Epithelial cell of proximal tubule (primary cell): Measurements from ENCODE around the gene TBC1D2. TPM values are rescaled to one million over a fixed set of nuclear protein-coding genes. Genes with fewer than 3 reads are reported as not detected.

Experiments used
- DNase-seq: peaks from one replicate; pipeline ENCODE4 v3.0.0-alpha.2; 2011; ENCODE audit warnings: low read depth
- H3K4me3 ChIP-seq: 2 replicates; pipeline ENCODE4 v1.5.1; 2011; ENCODE audit warnings: low read depth, mild to moderate bottlenecking, low read length
- total RNA-seq: library from RNA; depleted of rRNA; stranded (reverse); fragments of >200 nt; gene quantifications from 2 replicates; pipeline ENCODE4 v1.2.3, GENCODE V29; 2015
- TF ChIP-seq, protein P1 (sequence below): conservative IDR thresholded peaks from 2 replicates; pipeline ENCODE4 v1.5.1; 2012; ENCODE audit warnings: low read depth, mild to moderate bottlenecking, low read length

Gene TBC1D2
- total RNA-seq, 1 donor from 2014 or later = 17.2 TPM

GRCh38 chr9:98186236-98186635 lies 69.2 kb downstream of the TBC1D2 start:
- no peak for DNase-seq
- no peak overlapping the region for H3K4me3 ChIP-seq
- TF ChIP-seq, protein P1, sequence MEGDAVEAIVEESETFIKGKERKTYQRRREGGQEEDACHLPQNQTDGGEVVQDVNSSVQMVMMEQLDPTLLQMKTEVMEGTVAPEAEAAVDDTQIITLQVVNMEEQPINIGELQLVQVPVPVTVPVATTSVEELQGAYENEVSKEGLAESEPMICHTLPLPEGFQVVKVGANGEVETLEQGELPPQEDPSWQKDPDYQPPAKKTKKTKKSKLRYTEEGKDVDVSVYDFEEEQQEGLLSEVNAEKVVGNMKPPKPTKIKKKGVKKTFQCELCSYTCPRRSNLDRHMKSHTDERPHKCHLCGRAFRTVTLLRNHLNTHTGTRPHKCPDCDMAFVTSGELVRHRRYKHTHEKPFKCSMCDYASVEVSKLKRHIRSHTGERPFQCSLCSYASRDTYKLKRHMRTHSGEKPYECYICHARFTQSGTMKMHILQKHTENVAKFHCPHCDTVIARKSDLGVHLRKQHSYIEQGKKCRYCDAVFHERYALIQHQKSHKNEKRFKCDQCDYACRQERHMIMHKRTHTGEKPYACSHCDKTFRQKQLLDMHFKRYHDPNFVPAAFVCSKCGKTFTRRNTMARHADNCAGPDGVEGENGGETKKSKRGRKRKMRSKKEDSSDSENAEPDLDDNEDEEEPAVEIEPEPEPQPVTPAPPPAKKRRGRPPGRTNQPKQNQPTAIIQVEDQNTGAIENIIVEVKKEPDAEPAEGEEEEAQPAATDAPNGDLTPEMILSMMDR = no peak

DNA sequence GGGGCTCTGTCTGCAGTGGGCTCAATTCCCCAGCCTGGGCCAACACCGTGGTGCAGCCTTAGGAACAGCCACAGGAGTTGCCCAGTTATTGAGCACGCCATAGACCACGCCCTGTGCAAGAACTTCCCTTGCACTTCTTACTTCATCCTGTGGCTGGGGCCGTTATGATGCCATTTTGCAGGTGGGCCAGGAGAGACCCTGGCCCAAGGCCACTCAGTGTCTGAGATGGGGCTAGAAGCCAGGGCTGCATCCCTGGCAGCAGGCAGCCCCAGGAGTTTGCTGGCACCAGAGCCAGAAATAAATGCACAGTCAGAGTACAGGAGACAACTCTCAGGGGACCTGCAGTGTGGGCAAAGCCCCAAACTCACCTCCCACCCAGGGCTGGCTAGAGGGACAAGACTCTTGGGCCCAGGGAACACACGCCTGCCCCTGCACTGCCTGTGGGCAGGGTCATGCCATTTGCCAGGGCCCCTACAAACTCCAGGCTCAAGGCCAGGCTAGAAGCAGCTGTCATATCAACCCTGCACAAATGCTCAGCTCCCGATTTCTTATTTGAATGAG lies 69.8 kb downstream of the TBC1D2 start:
- TF ChIP-seq, protein P1 = no peak
- no peak for DNase-seq
- no peak overlapping the region for H3K4me3 ChIP-seq

- TF ChIP-seq, protein P1 = no peak
- no peak overlapping the region for H3K4me3 ChIP-seq
- no peak for DNase-seq
Observed at GRCh38 chr9:98185021-98185567, 70.4 kb downstream of the TBC1D2 start.

DNA sequence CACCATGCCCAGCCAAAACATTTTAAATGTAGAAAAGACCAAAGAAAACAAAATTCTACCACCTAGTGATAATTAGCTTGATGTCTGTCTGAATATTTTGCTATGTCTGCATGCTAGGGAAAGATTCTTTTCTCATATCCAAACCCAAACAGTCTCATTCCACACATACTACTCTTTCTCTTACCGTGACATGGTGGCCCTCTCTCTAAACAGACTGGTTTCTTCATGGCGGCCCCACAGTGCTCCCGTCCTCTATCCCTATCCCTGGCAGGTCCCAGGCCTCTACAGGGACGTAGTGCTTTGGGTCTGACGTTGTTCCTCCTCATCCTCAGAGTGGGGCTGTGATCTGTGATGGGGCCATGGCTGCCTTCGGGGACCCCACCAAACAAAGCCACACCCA lies 71.1 kb downstream of the TBC1D2 start:
- H3K4me3 ChIP-seq = no peak overlapping the region
- DNase-seq = no peak
- TF ChIP-seq, protein P1 = no peak

DNA sequence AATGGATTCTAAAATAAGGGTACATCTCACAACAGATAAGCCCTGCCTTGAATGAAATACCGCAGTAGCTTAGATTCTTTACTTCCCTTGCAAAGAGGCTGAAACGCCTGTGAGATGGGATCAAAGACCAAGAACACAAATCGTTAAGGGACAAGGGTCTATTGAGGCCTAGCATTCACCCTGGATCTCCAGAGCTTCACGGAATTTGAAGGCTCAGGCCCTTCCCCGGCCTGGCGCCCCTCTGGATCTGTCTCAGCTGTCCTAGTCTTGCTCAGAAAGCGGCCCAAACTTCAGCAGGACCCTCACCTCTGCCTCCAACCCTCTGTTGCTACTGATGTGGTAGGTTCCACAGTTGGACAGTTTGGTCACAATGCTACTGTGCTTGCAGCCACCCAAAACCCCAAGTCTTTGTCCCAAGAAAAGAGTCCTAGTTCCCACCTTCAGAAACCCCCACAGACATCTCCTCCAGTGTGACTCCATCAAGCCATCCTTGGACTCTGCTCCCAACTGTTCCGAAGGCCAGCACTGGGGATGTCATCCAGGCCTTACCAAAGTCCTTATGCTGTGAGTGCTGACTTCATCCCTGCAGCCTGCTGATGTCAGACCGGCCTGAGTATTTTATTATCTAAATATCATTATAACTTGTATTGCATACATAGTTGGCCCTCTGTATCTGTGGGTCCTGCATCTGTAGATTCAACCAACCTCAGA lies 72.4 kb downstream of the TBC1D2 start:
- TF ChIP-seq, protein P1 = no peak
- DNase-seq = no peak
- no peak overlapping the region for H3K4me3 ChIP-seq

- TF ChIP-seq, protein P1 = no peak
Observed at GRCh38 chr9:98182069-98182820, 73.2 kb downstream of the TBC1D2 start.

More at GRCh38 chr9:98182069-98182820, 73.2 kb downstream of the TBC1D2 start:
- no peak overlapping the region for H3K4me3 ChIP-seq
- DNase-seq = no peak
